ENCODE measurements around the gene CLASP1.

CLASP1 gene

GRCh38 chr2:121294881-121295840 is 354.1 kb downstream of the CLASP1 start:
- no peak for ATAC-seq
- TF ChIP-seq ISL1 (CRISPR knock-in tag; IDR thresholded peaks at IDR 0.05) (no peak), CREB5 (CRISPR knock-in tag; IDR thresholded peaks at IDR 0.05; ENCODE audit: low read depth) (no peak), ZNF8 (CRISPR knock-in tag; IDR thresholded peaks at IDR 0.05) (no peak), BACH2 (CRISPR knock-in tag; IDR thresholded peaks at IDR 0.05; ENCODE audit: borderline replicate concordance) (no peak), TCF4 (CRISPR knock-in tag; IDR thresholded peaks at IDR 0.05; ENCODE audit: borderline replicate concordance) (no peak), ZNF70 (CRISPR knock-in tag; IDR thresholded peaks at IDR 0.05) (no peak), ZFP3 (CRISPR knock-in tag; IDR thresholded peaks at IDR 0.05) (no peak), RARB (CRISPR knock-in tag; IDR thresholded peaks at IDR 0.05) (no peak), CSDC2 (CRISPR knock-in tag; IDR thresholded peaks at IDR 0.05) (no peak), TOX (CRISPR knock-in tag; IDR thresholded peaks at IDR 0.05; ENCODE audit: borderline replicate concordance) (no peak), GLIS3 (CRISPR knock-in tag; IDR thresholded peaks at IDR 0.05) (no peak), ZNF565 (CRISPR knock-in tag; conservative IDR thresholded peaks at IDR 0.05; ENCODE audit: low read depth) (no peak), ZC3H10 (CRISPR knock-in tag; IDR thresholded peaks at IDR 0.05) (no peak)
- TF ChIP-seq, protein P1, sequence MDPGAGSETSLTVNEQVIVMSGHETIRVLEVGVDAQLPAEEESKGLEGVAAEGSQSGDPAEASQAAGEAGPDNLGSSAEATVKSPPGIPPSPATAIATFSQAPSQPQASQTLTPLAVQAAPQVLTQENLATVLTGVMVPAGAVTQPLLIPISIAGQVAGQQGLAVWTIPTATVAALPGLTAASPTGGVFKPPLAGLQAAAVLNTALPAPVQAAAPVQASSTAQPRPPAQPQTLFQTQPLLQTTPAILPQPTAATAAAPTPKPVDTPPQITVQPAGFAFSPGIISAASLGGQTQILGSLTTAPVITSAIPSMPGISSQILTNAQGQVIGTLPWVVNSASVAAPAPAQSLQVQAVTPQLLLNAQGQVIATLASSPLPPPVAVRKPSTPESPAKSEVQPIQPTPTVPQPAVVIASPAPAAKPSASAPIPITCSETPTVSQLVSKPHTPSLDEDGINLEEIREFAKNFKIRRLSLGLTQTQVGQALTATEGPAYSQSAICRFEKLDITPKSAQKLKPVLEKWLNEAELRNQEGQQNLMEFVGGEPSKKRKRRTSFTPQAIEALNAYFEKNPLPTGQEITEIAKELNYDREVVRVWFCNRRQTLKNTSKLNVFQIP (CRISPR knock-in tag; IDR thresholded peaks at IDR 0.05; ENCODE audit: borderline replicate concordance, low read depth): no peak
- TF ChIP-seq, protein P2, sequence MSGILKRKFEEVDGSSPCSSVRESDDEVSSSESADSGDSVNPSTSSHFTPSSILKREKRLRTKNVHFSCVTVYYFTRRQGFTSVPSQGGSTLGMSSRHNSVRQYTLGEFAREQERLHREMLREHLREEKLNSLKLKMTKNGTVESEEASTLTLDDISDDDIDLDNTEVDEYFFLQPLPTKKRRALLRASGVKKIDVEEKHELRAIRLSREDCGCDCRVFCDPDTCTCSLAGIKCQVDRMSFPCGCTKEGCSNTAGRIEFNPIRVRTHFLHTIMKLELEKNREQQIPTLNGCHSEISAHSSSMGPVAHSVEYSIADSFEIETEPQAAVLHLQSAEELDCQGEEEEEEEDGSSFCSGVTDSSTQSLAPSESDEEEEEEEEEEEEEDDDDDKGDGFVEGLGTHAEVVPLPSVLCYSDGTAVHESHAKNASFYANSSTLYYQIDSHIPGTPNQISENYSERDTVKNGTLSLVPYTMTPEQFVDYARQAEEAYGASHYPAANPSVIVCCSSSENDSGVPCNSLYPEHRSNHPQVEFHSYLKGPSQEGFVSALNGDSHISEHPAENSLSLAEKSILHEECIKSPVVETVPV (CRISPR knock-in tag; IDR thresholded peaks at IDR 0.05): no peak

GRCh38 chr2:121293450-121294325 is 355.6 kb downstream of the CLASP1 start:
- TF ChIP-seq TOX (CRISPR knock-in tag; IDR thresholded peaks at IDR 0.05; ENCODE audit: borderline replicate concordance) (no peak), ZNF70 (CRISPR knock-in tag; IDR thresholded peaks at IDR 0.05) (no peak), ZC3H10 (CRISPR knock-in tag; IDR thresholded peaks at IDR 0.05) (no peak), ZNF565 (CRISPR knock-in tag; conservative IDR thresholded peaks at IDR 0.05; ENCODE audit: low read depth) (no peak), OSR1 (CRISPR knock-in tag; IDR thresholded peaks at IDR 0.05) (no peak), TCF4 (CRISPR knock-in tag; IDR thresholded peaks at IDR 0.05; ENCODE audit: borderline replicate concordance) (no peak), CREB5 (CRISPR knock-in tag; IDR thresholded peaks at IDR 0.05; ENCODE audit: low read depth) (no peak), PATZ1 (CRISPR knock-in tag; IDR thresholded peaks at IDR 0.05; ENCODE audit: borderline replicate concordance) (no peak), ESRRG (CRISPR knock-in tag; IDR thresholded peaks at IDR 0.05) (no peak), ZFP3 (CRISPR knock-in tag; IDR thresholded peaks at IDR 0.05) (no peak), GLIS3 (CRISPR knock-in tag; IDR thresholded peaks at IDR 0.05) (no peak), PPARA (CRISPR knock-in tag; IDR thresholded peaks at IDR 0.05; ENCODE audit: borderline replicate concordance) (no peak), BACH2 (CRISPR knock-in tag; IDR thresholded peaks at IDR 0.05; ENCODE audit: borderline replicate concordance) (no peak), ARNTL (CRISPR knock-in tag; IDR thresholded peaks at IDR 0.05; ENCODE audit: borderline replicate concordance, low read depth) (no peak), ZNF8 (CRISPR knock-in tag; IDR thresholded peaks at IDR 0.05) (no peak), SNAI2 (CRISPR knock-in tag; IDR thresholded peaks at IDR 0.05) (no peak), RARB (CRISPR knock-in tag; IDR thresholded peaks at IDR 0.05) (no peak), ZFP30 (CRISPR knock-in tag; IDR thresholded peaks at IDR 0.05) (no peak)
- TF ChIP-seq, protein P2 (CRISPR knock-in tag; IDR thresholded peaks at IDR 0.05): no peak
- no peak for ATAC-seq

Data from SK-N-SH treated with all-trans-retinoic acid at 6 μM for 48 hours (cell line).